Gastroesophageal sphincter (tissue), 3 donors: ENCODE data around the gene IQGAP2.

Source experiments
- EP300 ChIP-seq: sonication (generic); formaldehyde crosslinking; IDR thresholded peaks from one replicate; pipeline ENCODE4 v1.6.1; 2017; ENCODE audit warnings: antibody characterized with exemption, mild to moderate bottlenecking
- POLR2A ChIP-seq, 2 donors: fragments of 450-650 bp; IDR thresholded peaks; one replicate each; pipeline ENCODE4 v1.6.1; 2017; ENCODE audit warnings: antibody characterized with exemption in 2 of 2, mild to moderate bottlenecking in 2 of 2, moderate library complexity in 1 of 2
- POLR2AphosphoS5 ChIP-seq: sonication (generic); formaldehyde crosslinking; IDR thresholded peaks from one replicate; pipeline ENCODE4 v1.6.1; 2017; ENCODE audit warnings: antibody characterized with exemption
- TF ChIP-seq, protein P1 (sequence below), 4 experiments: fragments of 200-600 bp in 2 of 4; fragments of 450-650 bp in 2 of 4; sonication (generic) in 1 of 4; IDR thresholded peaks; one replicate each; pipeline ENCODE4 v1.5.1; 2017 to 2019; ENCODE audit warnings: antibody characterized with exemption in 4 of 4, mild to moderate bottlenecking in 2 of 4, moderate library complexity in 2 of 4

GRCh38 chr5:76376866-76377230 is 26.2 kb upstream of the IQGAP2 start:
- no peak for TF ChIP-seq POLR2A (IDR thresholded peaks at IDR 0.05)
- TF ChIP-seq, protein P1, sequence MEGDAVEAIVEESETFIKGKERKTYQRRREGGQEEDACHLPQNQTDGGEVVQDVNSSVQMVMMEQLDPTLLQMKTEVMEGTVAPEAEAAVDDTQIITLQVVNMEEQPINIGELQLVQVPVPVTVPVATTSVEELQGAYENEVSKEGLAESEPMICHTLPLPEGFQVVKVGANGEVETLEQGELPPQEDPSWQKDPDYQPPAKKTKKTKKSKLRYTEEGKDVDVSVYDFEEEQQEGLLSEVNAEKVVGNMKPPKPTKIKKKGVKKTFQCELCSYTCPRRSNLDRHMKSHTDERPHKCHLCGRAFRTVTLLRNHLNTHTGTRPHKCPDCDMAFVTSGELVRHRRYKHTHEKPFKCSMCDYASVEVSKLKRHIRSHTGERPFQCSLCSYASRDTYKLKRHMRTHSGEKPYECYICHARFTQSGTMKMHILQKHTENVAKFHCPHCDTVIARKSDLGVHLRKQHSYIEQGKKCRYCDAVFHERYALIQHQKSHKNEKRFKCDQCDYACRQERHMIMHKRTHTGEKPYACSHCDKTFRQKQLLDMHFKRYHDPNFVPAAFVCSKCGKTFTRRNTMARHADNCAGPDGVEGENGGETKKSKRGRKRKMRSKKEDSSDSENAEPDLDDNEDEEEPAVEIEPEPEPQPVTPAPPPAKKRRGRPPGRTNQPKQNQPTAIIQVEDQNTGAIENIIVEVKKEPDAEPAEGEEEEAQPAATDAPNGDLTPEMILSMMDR (IDR thresholded peaks at IDR 0.05) = no peak
- no peak for TF ChIP-seq POLR2AphosphoS5
- TF ChIP-seq EP300 = no peak
